Measurements from ENCODE around the gene TIGAR.
A peak's percentile ranks its signal among the peaks of the same experiment; 100 is the strongest.

TIGAR gene

DNA sequence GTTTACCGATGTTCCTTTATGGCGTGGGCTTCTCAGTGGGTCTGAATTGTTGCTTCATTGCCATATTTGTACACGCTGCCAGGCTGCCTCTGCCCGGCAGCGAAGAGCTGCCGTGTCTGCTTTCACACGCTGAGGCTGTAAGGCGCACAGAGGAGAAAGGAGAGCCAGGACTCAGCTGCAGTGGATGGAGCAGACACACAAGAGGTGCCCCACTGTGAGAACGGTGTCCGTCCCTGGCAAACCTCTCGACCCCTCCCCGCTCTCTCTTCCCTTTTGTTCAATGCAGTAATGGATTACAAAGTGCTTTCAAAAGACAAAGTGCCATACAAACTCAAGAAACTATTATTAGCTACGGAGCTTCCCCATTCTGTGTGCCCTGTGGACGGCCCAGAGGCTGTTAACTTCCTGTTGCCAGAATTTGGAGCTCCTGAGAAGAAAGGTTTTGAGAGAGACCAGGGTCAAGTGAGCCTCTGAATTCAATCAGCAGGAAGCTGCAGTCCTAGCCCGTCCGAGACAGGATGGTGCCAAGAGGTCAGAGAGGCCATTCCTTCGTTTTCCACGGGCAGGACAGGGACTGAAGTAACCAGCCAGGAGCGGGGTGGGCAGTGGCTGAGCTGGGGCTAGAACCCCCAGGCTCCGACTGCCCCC lies 31.7 kb upstream of the TIGAR start:
- no peaks in the 10 kb centered on the region for H3K9me3 Mint-ChIP-seq
- no peak for ATAC-seq

DNA sequence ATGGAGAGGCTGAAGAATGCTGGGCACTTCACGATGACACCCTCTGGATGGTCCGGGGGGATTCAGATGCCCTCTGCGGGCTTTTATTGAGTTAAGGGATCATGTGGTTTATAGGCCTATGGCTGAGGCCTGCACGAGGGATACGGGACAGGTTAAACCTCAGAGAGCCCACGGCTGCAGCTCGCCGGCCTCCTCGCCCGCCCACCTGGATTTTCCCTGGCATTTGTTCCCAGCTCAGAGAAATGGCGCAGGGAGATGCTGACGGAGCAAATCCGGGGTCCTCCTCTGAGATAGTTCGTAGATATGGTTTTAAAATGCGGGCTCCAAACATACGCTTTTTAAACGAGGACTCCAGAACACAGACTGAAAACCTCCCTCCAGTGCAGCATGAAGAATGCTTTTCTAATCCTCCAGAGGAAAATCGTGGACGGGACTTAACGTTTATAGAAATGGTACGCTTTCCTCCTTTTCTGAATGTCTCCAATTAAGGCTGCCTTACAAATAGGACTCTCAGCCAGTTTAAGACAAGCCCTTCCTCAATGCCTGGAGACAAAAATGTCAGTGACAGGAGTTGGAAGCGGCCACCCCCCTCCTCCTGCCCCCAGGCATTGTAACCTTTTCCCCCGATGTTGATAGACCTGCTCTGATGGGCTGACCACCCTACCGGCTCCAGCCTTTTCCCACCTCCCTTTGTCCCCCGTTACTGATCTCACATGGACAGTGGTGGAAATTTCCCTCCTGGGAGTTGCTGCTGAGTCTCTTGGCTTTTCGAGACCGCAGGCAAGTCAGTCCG lies 30.8 kb upstream of the TIGAR start:
- ATAC-seq: no peak
- H3K27ac Mint-ChIP-seq: peak overlapping the region; percentile 34 to 75

More for the DNA sequence above, 31.7 kb upstream of the TIGAR start:
- Mint-ChIP-seq H3K27me3 (no peaks in the 10 kb centered on the region), H3K4me3 (peak overlapping the region; percentile 17 to 25), H3K4me1 (peaks cover 100% of the 10 kb centered on the region), H3K27ac (peak overlapping the region in 1 of 2 donors; percentile 45)
- DNase-seq: peak in 1 of 2 donors; percentile 7

DNA sequence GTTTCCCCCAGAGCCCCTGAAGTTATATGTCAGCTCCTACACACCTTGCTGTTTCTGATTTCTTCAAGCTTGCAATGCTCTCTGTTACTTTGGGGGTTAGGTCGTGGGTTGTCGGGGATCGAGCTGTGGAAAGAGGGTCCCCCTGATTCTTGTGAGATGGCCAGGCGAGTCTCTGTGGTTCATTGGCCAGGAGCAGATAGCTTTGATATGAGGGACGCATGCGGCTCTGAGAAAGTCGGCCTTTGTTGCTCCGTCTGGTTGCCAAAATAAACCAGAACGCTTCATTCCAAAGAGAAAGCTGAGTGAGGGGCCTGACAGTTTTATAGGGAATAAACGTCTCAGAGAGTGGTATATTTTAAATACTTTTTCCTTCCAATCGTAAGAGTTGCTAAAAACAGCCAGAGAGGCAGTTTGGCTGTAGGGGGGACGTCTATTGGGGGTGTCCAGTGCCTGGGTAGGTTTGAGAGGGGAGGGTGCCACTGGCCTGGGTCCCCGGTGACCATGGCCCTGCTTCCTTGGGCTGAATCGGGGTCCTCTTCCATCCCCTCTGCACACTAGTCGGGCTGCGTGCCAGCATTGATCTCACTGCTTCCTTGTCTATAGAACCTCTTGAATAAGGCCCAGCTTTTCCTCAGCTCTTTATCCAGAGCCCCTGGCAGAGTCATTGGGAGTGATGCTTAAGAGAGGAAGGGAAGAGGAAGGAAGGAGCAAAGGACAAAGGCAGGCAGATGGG lies 28.5 kb upstream of the TIGAR start:
- peak overlapping the region; percentile 49 to 84 for H3K27ac Mint-ChIP-seq
- H3K4me3 Mint-ChIP-seq: peak overlapping the region; percentile 63 to 80
- H3K9me3 Mint-ChIP-seq: no peaks in the 10 kb centered on the region
- DNase-seq: no peak
- no peaks in the 10 kb centered on the region for H3K27me3 Mint-ChIP-seq
- ATAC-seq: no peak
- H3K4me1 Mint-ChIP-seq: peaks cover 92% of the 10 kb centered on the region

More for the DNA sequence above, 30.8 kb upstream of the TIGAR start:
- no peaks in the 10 kb centered on the region for H3K9me3 Mint-ChIP-seq
- no peak for DNase-seq
- H3K4me1 Mint-ChIP-seq: peaks cover 100% of the 10 kb centered on the region
- no peaks in the 10 kb centered on the region for H3K27me3 Mint-ChIP-seq
- peak overlapping the region; percentile 25 to 49 for H3K4me3 Mint-ChIP-seq

DNA sequence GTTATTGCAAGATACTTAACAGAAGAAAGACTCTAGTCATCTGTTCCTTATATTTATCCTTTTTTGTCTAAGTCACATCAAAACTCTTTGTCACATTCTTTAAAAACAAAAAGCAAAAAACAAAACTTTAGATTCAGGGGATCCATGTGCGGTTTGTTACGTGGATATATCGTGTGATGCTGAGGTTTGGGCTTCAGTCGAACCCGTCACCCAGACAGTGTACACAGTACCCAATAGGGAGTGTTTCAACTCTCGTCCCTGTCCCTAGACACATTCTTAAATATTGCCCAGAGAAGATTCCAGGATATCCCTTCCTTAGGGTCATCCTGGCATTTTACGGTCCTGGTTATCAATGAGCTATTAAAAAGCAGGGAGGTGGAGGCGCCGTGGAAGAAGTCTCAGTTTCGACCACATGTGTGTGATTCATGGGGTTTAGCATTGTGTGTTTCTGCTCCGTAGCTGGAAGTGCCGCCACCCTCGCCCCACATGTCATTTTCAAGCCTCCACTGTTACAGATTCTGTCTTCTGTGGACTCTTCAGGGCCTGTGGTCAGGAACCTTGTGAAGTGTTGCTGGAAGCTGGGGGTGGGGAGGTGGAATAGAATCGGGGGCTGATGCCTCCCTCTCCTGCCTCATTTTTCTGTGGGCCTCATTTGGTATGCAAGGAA lies 27.6 kb upstream of the TIGAR start:
- peak overlapping the region; percentile 98 to 99 for H3K27ac Mint-ChIP-seq
- no peaks in the 10 kb centered on the region for H3K9me3 Mint-ChIP-seq
- H3K4me1 Mint-ChIP-seq: peaks cover 83% of the 10 kb centered on the region
- peak overlapping the region; percentile 80 to 83 for H3K4me3 Mint-ChIP-seq
- ATAC-seq (peak; percentile 88), DNase-seq (peak; percentile 41 to 60)
- no peaks in the 10 kb centered on the region for H3K27me3 Mint-ChIP-seq

DNA sequence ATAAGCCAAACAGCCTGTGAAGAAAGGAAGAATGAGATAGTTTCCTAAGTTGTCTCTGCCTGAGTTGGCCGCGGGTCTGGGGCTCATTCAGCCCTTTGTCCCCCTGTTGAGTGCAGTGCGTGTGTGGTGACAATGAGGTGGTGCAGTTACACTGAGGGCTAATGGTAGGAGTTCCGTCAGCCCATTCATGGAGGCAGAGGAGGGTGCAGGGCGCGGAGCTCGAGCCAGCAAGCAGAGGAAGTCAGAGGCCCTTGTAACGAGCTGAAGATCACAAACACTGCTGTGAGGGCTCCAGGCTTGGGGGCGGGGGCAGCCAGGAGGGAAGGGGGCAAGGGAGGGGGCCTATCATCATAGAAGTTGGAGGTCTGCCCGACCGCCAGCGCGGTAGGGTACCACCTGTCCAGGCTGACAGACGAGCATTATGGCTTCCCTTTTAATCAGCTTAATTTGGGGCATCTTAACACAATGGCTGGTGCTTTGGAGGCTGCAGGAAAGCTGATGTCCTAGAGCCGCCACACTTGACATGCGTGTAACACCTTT lies 27.0 kb upstream of the TIGAR start:
- Mint-ChIP-seq H3K4me3 (peak overlapping the region; percentile 80 to 83), H3K27me3 (no peaks in the 10 kb centered on the region), H3K9me3 (no peaks in the 10 kb centered on the region), H3K4me1 (peaks cover 77% of the 10 kb centered on the region), H3K27ac (peak overlapping the region; percentile 98 to 99)
- DNase-seq (no peak), ATAC-seq (peak; percentile 45)

DNA sequence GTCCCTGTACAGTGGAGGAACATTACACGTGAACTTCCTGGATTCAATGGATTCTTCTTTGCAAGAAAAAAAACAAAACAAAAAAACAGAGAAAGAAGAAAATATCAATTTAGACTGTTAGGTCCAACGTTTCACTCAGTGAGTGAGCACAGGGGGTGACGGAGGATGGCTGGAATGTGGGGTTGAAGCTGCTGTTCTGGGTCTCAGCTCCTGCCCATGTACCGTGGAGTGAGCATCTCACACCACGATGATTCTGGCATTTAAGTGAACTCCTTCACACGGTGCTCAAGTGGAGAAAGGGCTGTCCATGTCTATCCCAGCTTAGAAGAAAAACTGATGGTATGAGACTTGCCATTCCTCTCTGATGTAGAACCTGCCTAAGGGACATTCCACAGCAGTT lies 24.3 kb upstream of the TIGAR start:
- Mint-ChIP-seq H3K27ac (no peak overlapping the region), H3K9me3 (no peaks in the 10 kb centered on the region), H3K27me3 (no peaks in the 10 kb centered on the region), H3K4me1 (peaks cover 64% of the 10 kb centered on the region), H3K4me3 (no peak overlapping the region)
- no peak for ATAC-seq
- DNase-seq: no peak

DNA sequence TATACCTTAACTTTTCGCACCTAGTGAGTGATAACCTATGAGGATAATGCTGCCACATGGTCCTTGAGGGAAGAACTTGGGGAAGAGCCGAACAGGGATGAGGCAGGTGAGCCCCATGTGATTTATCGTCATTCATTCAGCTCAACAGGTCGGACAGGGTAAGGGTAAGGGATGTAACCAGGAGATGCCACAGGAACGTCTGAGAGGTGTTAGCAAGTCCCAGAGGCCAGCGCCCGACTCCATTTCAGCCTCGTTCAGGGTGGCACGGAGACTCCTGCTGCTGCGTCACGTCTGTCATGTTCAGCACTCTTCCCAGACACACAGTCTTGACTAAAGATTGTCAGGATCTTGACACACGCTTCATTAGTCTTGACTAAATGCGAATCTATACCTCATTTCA lies 23.4 kb upstream of the TIGAR start:
- no peaks in the 10 kb centered on the region for H3K9me3 Mint-ChIP-seq
- no peaks in the 10 kb centered on the region for H3K27me3 Mint-ChIP-seq
- peaks cover 60% of the 10 kb centered on the region for H3K4me1 Mint-ChIP-seq
- peak overlapping the region in 1 of 2 donors; percentile 71 for H3K27ac Mint-ChIP-seq
- DNase-seq (no peak), ATAC-seq (no peak)
- H3K4me3 Mint-ChIP-seq: no peak overlapping the region

DNA sequence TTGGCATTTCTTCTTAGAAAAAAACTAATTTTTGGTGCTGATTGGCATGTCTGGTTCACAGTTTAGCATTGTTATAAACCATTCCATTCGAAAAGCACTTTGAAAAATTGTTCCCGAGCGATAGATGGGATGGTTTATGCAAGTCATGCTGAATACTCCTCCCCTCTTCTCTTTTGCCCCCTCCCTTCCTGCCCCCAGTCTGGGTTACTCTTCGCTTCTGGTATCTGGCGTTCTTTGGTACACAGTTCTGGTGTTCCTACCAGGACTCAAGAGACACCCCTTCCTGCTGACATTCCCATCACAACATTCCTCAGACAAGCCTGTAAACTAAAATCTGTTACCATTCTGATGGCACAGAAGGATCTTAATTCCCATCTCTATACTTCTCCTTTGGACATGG lies 20.1 kb upstream of the TIGAR start:
- DNase-seq (no peak), ATAC-seq (no peak)
- H3K4me3 Mint-ChIP-seq: no peak overlapping the region
- peak overlapping the region in 1 of 2 donors; percentile 65 for H3K27ac Mint-ChIP-seq
- H3K9me3 Mint-ChIP-seq: no peaks in the 10 kb centered on the region
- H3K4me1 Mint-ChIP-seq: peaks cover 47% of the 10 kb centered on the region
- H3K27me3 Mint-ChIP-seq: no peaks in the 10 kb centered on the region

DNA sequence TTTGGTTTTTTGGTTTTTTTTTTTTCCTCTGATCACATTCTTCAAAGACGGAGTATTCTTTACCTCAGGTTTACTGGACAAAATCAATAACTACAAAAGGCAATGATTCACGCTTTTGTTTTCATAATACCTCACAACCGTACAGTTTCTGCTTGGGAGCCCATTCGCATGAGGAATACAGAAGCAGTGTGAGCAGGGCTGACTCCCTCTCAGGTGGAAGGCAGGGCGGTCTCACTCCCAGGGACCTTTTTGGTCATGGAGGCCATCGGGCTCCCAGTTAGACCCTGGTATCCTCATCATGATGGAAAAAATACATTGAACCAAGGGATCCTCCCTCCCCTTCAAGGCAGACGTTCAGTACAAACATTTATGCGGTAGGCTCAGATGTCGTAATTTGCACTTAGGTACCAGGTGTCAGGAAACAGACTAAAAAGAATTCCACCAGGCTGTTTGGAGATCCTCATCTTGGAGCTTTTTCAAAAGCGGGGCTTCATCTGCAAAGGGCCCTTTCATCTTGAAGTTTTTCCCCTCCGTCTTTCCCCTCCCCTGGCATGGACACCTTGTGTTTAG lies 19.0 kb upstream of the TIGAR start:
- H3K4me3 Mint-ChIP-seq: no peak overlapping the region
- H3K27ac Mint-ChIP-seq: peak overlapping the region in 1 of 2 donors; percentile 90
- peaks cover 39% of the 10 kb centered on the region for H3K4me1 Mint-ChIP-seq
- no peaks in the 10 kb centered on the region for H3K27me3 Mint-ChIP-seq
- no peaks in the 10 kb centered on the region for H3K9me3 Mint-ChIP-seq
- ATAC-seq: no peak
- DNase-seq: no peak

DNA sequence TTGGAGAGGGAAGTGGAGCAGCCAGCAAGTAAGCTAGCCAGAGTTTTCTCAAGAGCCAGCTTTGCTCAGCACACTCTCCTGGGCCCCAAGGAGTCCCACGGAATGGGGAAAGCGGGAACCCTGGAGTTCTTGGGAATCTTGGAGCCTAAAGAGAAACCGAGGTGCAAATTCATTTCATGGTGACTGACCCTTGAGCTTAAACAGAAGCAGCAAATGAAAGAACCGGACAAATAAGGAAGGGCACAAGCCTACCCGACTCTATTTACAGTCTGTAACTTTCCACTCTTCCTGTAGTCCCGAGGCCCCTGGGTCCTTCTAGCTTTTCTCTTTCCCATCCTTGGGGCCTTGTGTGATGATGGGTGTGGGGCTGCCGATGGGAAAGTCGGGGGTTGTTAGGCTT lies 18.1 kb upstream of the TIGAR start:
- no peak overlapping the region for H3K4me3 Mint-ChIP-seq
- peaks cover 41% of the 10 kb centered on the region for H3K4me1 Mint-ChIP-seq
- no peaks in the 10 kb centered on the region for H3K27me3 Mint-ChIP-seq
- no peak for DNase-seq
- H3K27ac Mint-ChIP-seq: peak overlapping the region in 1 of 2 donors; percentile 72
- no peak for ATAC-seq
- H3K9me3 Mint-ChIP-seq: no peaks in the 10 kb centered on the region

DNA sequence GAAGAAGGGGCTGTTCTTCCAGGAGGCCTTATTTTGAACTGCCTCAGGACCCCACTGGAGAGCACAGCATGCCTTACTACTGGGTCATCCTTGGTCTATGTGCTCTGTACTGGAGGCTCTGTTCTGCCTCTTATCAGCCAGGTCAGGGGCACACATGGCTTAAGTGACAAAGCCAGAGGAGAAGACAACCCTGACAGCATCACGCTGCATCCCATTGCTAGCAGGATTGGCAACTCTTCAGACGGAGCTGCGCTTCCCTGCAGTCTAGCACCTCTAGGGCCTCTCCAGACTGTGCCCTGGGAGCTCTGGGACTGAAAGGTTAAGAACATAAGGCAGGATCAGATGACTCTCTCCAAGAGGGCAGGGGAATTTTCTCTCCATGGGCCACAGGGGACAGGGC lies 17.3 kb upstream of the TIGAR start:
- peaks cover 49% of the 10 kb centered on the region for H3K4me1 Mint-ChIP-seq
- no peak overlapping the region for H3K4me3 Mint-ChIP-seq
- ATAC-seq (no peak), DNase-seq (no peak)
- H3K27ac Mint-ChIP-seq: peak overlapping the region in 1 of 2 donors; percentile 95
- H3K27me3 Mint-ChIP-seq: no peaks in the 10 kb centered on the region
- no peaks in the 10 kb centered on the region for H3K9me3 Mint-ChIP-seq

DNA sequence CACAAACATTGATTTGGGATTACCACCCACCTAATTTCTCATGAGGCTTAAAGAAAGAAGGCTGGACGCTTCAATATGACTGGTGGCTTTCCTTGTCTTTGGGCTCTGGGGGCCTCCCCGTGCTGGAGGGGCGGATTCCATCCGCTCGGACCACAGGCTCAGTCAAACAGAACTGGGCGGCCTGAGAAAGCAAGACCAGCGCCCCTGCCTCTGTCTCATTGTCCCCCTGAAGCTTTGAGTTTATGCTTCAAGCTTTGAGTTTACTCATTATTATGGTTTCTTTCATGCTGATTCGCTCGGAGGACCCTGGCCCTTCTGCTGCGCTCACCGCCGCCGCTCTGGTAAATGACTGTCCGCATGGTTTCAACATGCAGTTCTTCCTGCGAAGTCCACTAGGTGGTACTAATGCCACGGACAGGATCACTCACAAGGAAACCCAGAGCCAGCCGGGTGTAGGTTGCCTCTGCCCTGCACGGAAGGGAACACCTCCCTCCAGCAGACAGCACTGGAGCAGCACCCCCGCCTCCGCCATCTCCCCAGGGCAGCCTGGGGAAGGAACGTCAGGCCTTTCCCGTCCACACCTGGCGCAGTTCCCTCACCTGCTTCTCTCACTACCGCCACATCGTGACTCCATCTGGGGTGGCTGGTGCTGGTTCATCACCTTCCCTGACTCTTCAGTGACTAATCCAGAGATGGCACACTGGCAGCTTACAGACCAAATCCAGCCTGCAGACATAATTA lies 13.2 kb upstream of the TIGAR start:
- no peak overlapping the region for H3K4me3 Mint-ChIP-seq
- no peaks in the 10 kb centered on the region for H3K27me3 Mint-ChIP-seq
- no peaks in the 10 kb centered on the region for H3K9me3 Mint-ChIP-seq
- no peak for DNase-seq
- peaks cover 36% of the 10 kb centered on the region for H3K4me1 Mint-ChIP-seq
- H3K27ac Mint-ChIP-seq: peak overlapping the region in 1 of 2 donors; percentile 61
- peak; percentile 62 for ATAC-seq

DNA sequence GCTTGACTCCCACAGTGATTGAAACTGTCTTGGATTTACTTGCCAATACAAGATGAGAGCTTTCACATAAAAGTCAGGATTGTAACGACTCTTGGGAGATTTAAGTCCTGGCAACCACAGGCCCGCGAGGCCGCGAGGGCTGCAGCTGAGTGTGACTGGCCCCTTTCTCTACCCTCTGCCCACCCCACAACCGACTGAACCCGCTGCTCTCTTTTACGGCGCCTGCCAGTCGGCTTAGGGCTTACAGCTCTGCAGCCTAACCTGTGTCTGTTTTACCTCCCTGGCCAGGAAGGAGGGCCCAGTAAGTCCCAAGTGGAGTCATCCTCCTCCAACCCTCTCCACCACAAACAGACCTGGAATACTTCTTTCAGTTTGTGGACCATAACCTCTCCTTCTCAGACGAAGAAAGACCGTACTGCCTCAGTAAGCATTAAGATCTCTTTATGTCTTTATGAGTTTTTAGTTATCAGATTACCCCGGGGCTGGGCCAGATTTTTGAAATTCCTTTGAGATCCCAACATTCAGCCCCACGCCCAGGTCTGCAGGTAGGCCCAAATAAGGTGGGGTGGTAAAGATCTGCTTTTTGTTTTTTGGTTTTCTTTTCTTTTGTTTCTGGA lies 12.6 kb upstream of the TIGAR start:
- ATAC-seq (peak; percentile 34), DNase-seq (no peak)
- no peak overlapping the region for H3K4me3 Mint-ChIP-seq
- H3K27ac Mint-ChIP-seq: peak overlapping the region in 1 of 2 donors; percentile 21
- H3K4me1 Mint-ChIP-seq: peaks cover 30% of the 10 kb centered on the region
- no peaks in the 10 kb centered on the region for H3K9me3 Mint-ChIP-seq
- H3K27me3 Mint-ChIP-seq: no peaks in the 10 kb centered on the region

DNA sequence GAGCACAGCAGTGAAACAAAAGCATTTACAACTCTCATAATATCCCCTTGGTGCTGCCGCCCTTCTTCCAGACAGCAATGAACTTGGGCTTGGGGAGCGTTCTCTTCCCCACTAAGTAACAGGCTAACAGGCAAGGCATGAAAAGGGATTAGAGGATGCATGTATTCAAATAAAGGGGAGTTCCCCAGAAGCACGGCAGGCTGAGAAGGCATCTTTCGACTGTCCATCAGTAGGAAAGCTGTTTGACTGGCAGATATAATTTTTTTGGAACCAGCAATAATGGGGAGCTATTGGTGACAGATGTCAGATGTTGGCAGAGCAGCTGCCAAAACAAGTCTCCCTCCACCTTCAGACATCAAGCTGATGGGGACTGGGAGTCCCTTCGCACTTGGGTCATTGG lies 9.2 kb upstream of the TIGAR start:
- peaks cover 17% of the 10 kb centered on the region for H3K4me1 Mint-ChIP-seq
- H3K4me3 Mint-ChIP-seq: no peak overlapping the region
- no peaks in the 10 kb centered on the region for H3K27me3 Mint-ChIP-seq
- H3K9me3 Mint-ChIP-seq: no peaks in the 10 kb centered on the region
- ATAC-seq: no peak
- H3K27ac Mint-ChIP-seq: no peak overlapping the region
- DNase-seq: no peak

Measured in stimulated activated naive CD8-positive, alpha-beta T cell treated with anti-CD3 and anti-CD28 coated beads, Interleukin-15, amount 100 ng/mL, for 72 hours (primary cell).